ES-I3 (cell line): ENCODE data around the gene MAP1A.

Experiments used
- H3K36me3 ChIP-seq: 2 replicates; pipeline ENCODE4 v1.6.1; 2013; ENCODE audit warnings: mild to moderate bottlenecking, low read length, control low read depth, moderate library complexity; ENCODE audit not compliant: insufficient read depth
- H3K4me1 ChIP-seq: 2 replicates; pipeline ENCODE4 v1.6.1; 2013; ENCODE audit warnings: mild to moderate bottlenecking, control low read depth, low read length; ENCODE audit not compliant: insufficient read depth
- H3K9ac ChIP-seq: 2 replicates; pipeline ENCODE4 v1.6.1; 2013; ENCODE audit warnings: low read depth, mild to moderate bottlenecking, low read length, moderate library complexity
- H3K9me3 ChIP-seq: 2 replicates; pipeline ENCODE4 v1.6.1; 2013; ENCODE audit warnings: mild to moderate bottlenecking, low read length, moderate library complexity; ENCODE audit not compliant: control insufficient read depth, insufficient read depth

Gene MAP1A

GRCh38 chr15:43517354-43518196, at the start of gene MAP1A:
Gene MAP1A, plus strand, starts transcription at chr15:43517608. Its CDS starts 3,866 bp downstream, at chr15:43521474.
- Histone ChIP-seq H3K9me3 (no peaks in the 10 kb centered on the region), H3K9ac (peak within 1 kb of the TSS; percentile 50), H3K4me1 (peaks cover 17% of the 10 kb centered on the region; the same call in 1 of the 2 replicates), H3K36me3 (no peaks in the 10 kb centered on the region)

GRCh38 chr15:43469867-43470266, 47.5 kb upstream of the MAP1A start:
- peaks cover 4% of the 10 kb centered on the region for H3K36me3 ChIP-seq
- no peaks in the 10 kb centered on the region for H3K4me1 ChIP-seq
- H3K9ac ChIP-seq = no peak overlapping the region
- no peaks in the 10 kb centered on the region for H3K9me3 ChIP-seq

GRCh38 chr15:43471975-43472374, 45.4 kb upstream of the MAP1A start:
- Histone ChIP-seq H3K9ac (no peak overlapping the region), H3K4me1 (no peaks in the 10 kb centered on the region), H3K9me3 (no peaks in the 10 kb centered on the region), H3K36me3 (peaks cover 4% of the 10 kb centered on the region)

GRCh38 chr15:43473885-43474284, 43.5 kb upstream of the MAP1A start:
- peaks cover 14% of the 10 kb centered on the region for H3K36me3 ChIP-seq
- no peaks in the 10 kb centered on the region for H3K9me3 ChIP-seq
- H3K9ac ChIP-seq = no peak overlapping the region
- H3K4me1 ChIP-seq = no peaks in the 10 kb centered on the region

- 0 out of 2 replicates have a peak, but pooled peaks cover 3% of the 10 kb centered on the region for H3K9me3 ChIP-seq
- no peaks in the 10 kb centered on the region for H3K4me1 ChIP-seq
- peaks cover 13% of the 10 kb centered on the region for H3K36me3 ChIP-seq
- H3K9ac ChIP-seq = no peak overlapping the region
Observed at GRCh38 chr15:43483297-43484128, 33.9 kb upstream of the MAP1A start.

GRCh38 chr15:43484455-43484854, 33.0 kb upstream of the MAP1A start:
- Histone ChIP-seq H3K36me3 (peaks cover 8% of the 10 kb centered on the region; the same call in 1 of the 2 replicates), H3K9me3 (0 out of 2 replicates have a peak, but pooled peaks cover 3% of the 10 kb centered on the region), H3K9ac (no peak overlapping the region), H3K4me1 (no peaks in the 10 kb centered on the region)

- Histone ChIP-seq H3K4me1 (peaks cover 4% of the 10 kb centered on the region; the same call in 1 of the 2 replicates), H3K9ac (no peak overlapping the region), H3K9me3 (no peaks in the 10 kb centered on the region), H3K36me3 (peaks cover 5% of the 10 kb centered on the region; the same call in 1 of the 2 replicates)
Observed at GRCh38 chr15:43487271-43487895, 30.0 kb upstream of the MAP1A start.

- H3K4me1 ChIP-seq = peaks cover 4% of the 10 kb centered on the region; the same call in 1 of the 2 replicates
- H3K9ac ChIP-seq = no peak overlapping the region
- peaks cover 5% of the 10 kb centered on the region; the same call in 1 of the 2 replicates for H3K36me3 ChIP-seq
Observed at GRCh38 chr15:43488790-43489189, 28.6 kb upstream of the MAP1A start.

GRCh38 chr15:43489191-43489590, 28.2 kb upstream of the MAP1A start:
- Histone ChIP-seq H3K36me3 (peaks cover 5% of the 10 kb centered on the region; the same call in 1 of the 2 replicates), H3K9me3 (no peaks in the 10 kb centered on the region), H3K4me1 (peaks cover 4% of the 10 kb centered on the region; the same call in 1 of the 2 replicates), H3K9ac (no peak overlapping the region)

More at GRCh38 chr15:43488790-43489189, 28.6 kb upstream of the MAP1A start:
- H3K9me3 ChIP-seq = no peaks in the 10 kb centered on the region

GRCh38 chr15:43492266-43492665, 25.1 kb upstream of the MAP1A start:
- Histone ChIP-seq H3K9ac (peak overlapping the region; percentile 96), H3K36me3 (peaks cover 5% of the 10 kb centered on the region; the same call in 1 of the 2 replicates), H3K9me3 (no peaks in the 10 kb centered on the region), H3K4me1 (peaks cover 4% of the 10 kb centered on the region; the same call in 1 of the 2 replicates)

- Histone ChIP-seq H3K9ac (peak within 1 kb of the TSS; percentile 96), H3K9me3 (no peaks in the 10 kb centered on the region), H3K36me3 (peaks cover 2% of the 10 kb centered on the region; the same call in 1 of the 2 replicates), H3K4me1 (peaks cover 4% of the 10 kb centered on the region; the same call in 1 of the 2 replicates)
Observed at GRCh38 chr15:43492673-43493601, 24.5 kb upstream of the MAP1A start, which contains the start of gene TP53BP1. Gene TP53BP1, minus strand, starts transcription at chr15:43493156. Its CDS starts 113 bp downstream, at chr15:43493043.

- Histone ChIP-seq H3K9me3 (no peaks in the 10 kb centered on the region), H3K9ac (peak overlapping the region; percentile 96; the same call in 1 of the 2 replicates), H3K36me3 (peaks cover 2% of the 10 kb centered on the region; the same call in 1 of the 2 replicates), H3K4me1 (peaks cover 4% of the 10 kb centered on the region; the same call in 1 of the 2 replicates)
Observed at GRCh38 chr15:43493703-43494472, 23.5 kb upstream of the MAP1A start.
